Transverse colon (tissue), 3 donors: ENCODE measurements around the gene HDAC7.

Experiments
- CTCF ChIP-seq, 5 experiments: fragments of 200-600 bp in 3 of 5; fragments of 450-650 bp in 2 of 5; sonication (generic) in 3 of 5; IDR thresholded peaks; 1 replicate in 2 of 5; 2 replicates in 3 of 5; pipeline ENCODE4 v1.5.1; 2016 to 2017; ENCODE audit warnings: antibody characterized with exemption in 5 of 5, inconsistent platforms in 3 of 5, mild to moderate bottlenecking in 2 of 5, moderate library complexity in 1 of 5
- EP300 ChIP-seq: sonication (generic); formaldehyde crosslinking; IDR thresholded peaks from one replicate; pipeline ENCODE4 v1.6.1; 2017; ENCODE audit warnings: antibody characterized with exemption, low read depth

GRCh38 chr12:47768323-47768811 is 51.3 kb downstream of the HDAC7 start:
- TF ChIP-seq CTCF (IDR thresholded peaks at IDR 0.05), result no peak
- TF ChIP-seq EP300, result no peak
